Activated CD8-positive, alpha-beta T cell treated with anti-CD3 and anti-CD28 coated beads for 36 hours (primary cell): ENCODE results near the gene RNF223. TPM values are rescaled to one million over a fixed set of nuclear protein-coding genes. Genes with fewer than 3 reads are reported as not detected.
A peak's percentile ranks its signal among the peaks of the same experiment; 100 is the strongest.

Source experiments
- ATAC-seq: fragments of 200-7000 bp; cut with Tn5 transposase; one replicate; pipeline ENCODE4 v1.10.0; 2021; ENCODE audit warnings: mild to moderate bottlenecking, moderate library complexity
- CTCF ChIA-PET: fragments of 350-600 bp; sonication (Branson Sonifier 250); formaldehyde crosslinking; loops from one replicate; lab custom pipeline; 2021; ENCODE audit warnings: antibody characterized with exemption; lab: Charles Lee
- POLR2A ChIA-PET: fragments of 350-600 bp; sonication (Branson Sonifier 250); formaldehyde crosslinking; loops from one replicate; lab custom pipeline; 2021; ENCODE audit warnings: antibody characterized with exemption; lab: Charles Lee
- DNase-seq: peaks from one replicate; pipeline ENCODE4 v3.0.0-alpha.2; 2020
- H3K27ac Mint-ChIP-seq: one replicate; pipeline ENCODE4 v1.8.0; 2021; ENCODE audit warnings: mild to moderate bottlenecking, mixed read lengths
- H3K27me3 Mint-ChIP-seq: one replicate; pipeline ENCODE4 v1.8.0; 2021; ENCODE audit warnings: mixed read lengths
- H3K36me3 Mint-ChIP-seq: one replicate; pipeline ENCODE4 v1.8.0; 2021; ENCODE audit warnings: low read depth, mixed read lengths
- H3K4me1 Mint-ChIP-seq: one replicate; pipeline ENCODE4 v1.8.0; 2021; ENCODE audit warnings: low read depth, mixed read lengths
- H3K4me3 Mint-ChIP-seq: one replicate; pipeline ENCODE4 v1.8.0; 2021; ENCODE audit warnings: mild to moderate bottlenecking, moderate library complexity, mixed read lengths
- H3K9me3 Mint-ChIP-seq: one replicate; pipeline ENCODE4 v1.8.0; 2021; ENCODE audit warnings: mixed read lengths
- CTCF ChIP-seq: fragments of 200-600 bp; IDR thresholded peaks from one replicate; pipeline ENCODE4 v1.8.0; 2022; ENCODE audit warnings: antibody characterized with exemption, mild to moderate bottlenecking
- intact Hi-C: fragments of 100-400 bp; cut with micrococcal nuclease; formaldehyde crosslinking; loops from one replicate; pipeline ENCODE4 v1.10.0; 2022
- total RNA-seq, 2 experiments: library from RNA; stranded (reverse); gene quantifications; one replicate each; pipeline ENCODE4 v1.2.3, GENCODE V29; 2021

Gene RNF223
- total RNA-seq, 2 experiments from 2014 or later, result not detected

- Mint-ChIP-seq H3K27ac (no peak overlapping the region), H3K27me3 (peaks cover 18% of the 10 kb centered on the region), H3K9me3 (peaks cover 2% of the 10 kb centered on the region), H3K4me1 (peaks cover 15% of the 10 kb centered on the region), H3K36me3 (peaks cover 9% of the 10 kb centered on the region), H3K4me3 (no peak overlapping the region)
- TF ChIP-seq CTCF, result no peak
- intact Hi-C loops, result no loop called here
- ChIA-PET CTCF (interaction anchor here (1.3 kb wide), 1 partner anchor 22 kb away, joined by 6 read pairs; no protein-coding TSS in a partner anchor), POLR2A (no interaction called here)
- DNase-seq, result no peak
- ATAC-seq, result no peak
These were observed 32.2 kb downstream of the RNF223 start for GRCh38 chr1:1041873-1042272.

DNA sequence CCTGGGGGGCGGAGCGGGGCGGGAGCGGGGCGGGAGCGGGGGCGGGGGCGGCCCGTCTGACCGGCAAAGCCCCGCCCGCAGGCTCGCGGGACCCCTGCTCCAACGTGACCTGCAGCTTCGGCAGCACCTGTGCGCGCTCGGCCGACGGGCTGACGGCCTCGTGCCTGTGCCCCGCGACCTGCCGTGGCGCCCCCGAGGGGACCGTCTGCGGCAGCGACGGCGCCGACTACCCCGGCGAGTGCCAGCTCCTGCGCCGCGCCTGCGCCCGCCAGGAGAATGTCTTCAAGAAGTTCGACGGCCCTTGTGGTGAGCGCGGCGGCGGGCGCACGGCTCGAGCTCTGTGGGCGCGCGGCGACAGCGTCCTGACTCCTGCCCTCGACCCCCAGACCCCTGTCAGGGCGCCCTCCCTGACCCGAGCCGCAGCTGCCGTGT lies 33.0 kb downstream of the RNF223 start:
- no peak overlapping the region for H3K4me3 Mint-ChIP-seq
- H3K9me3 Mint-ChIP-seq, result peaks cover 2% of the 10 kb centered on the region
- CTCF ChIA-PET, result interaction anchor here (1.3 to 2.1 kb wide), 4 partner anchors 18 to 82 kb away, joined by 4 to 9 read pairs (median 5); no protein-coding TSS in a partner anchor
- H3K36me3 Mint-ChIP-seq, result peaks cover 9% of the 10 kb centered on the region
- ATAC-seq (peak; percentile 13), DNase-seq (no peak)
- peaks cover 15% of the 10 kb centered on the region for H3K4me1 Mint-ChIP-seq
- peaks cover 22% of the 10 kb centered on the region for H3K27me3 Mint-ChIP-seq
- POLR2A ChIA-PET, result interaction anchor here (0.6 to 4.7 kb wide), 7 partner anchors 10 to 374 kb away, joined by 3 to 30 read pairs (median 3); no protein-coding TSS in a partner anchor
- intact Hi-C loops, result no loop called here
- no peak for TF ChIP-seq CTCF
- H3K27ac Mint-ChIP-seq, result no peak overlapping the region

GRCh38 chr1:1040004-1040991 lies 33.8 kb downstream of the RNF223 start:
- ChIA-PET CTCF (interaction anchor here (1.1 to 3.6 kb wide), 7 partner anchors 19 to 252 kb away, joined by 3 to 21 read pairs (median 4); no protein-coding TSS in a partner anchor), POLR2A (interaction anchor here (0.6 to 4.7 kb wide), 8 partner anchors 8 to 375 kb away, joined by 3 to 30 read pairs (median 3); no protein-coding TSS in a partner anchor)
- peak; percentile 85 for DNase-seq
- Mint-ChIP-seq H3K27me3 (peaks cover 26% of the 10 kb centered on the region), H3K36me3 (peaks cover 9% of the 10 kb centered on the region), H3K27ac (no peak overlapping the region), H3K4me1 (peaks cover 19% of the 10 kb centered on the region), H3K9me3 (peaks cover 2% of the 10 kb centered on the region), H3K4me3 (peak overlapping the region; percentile 57)
- no peak for TF ChIP-seq CTCF
- ATAC-seq, result peak; percentile 88
- intact Hi-C loops, result no loop called here

- ATAC-seq, result peak; percentile 38
These were observed 34.8 kb downstream of the RNF223 start for GRCh38 chr1:1039145-1039910.

More at GRCh38 chr1:1039145-1039910, 34.8 kb downstream of the RNF223 start:
- Mint-ChIP-seq H3K4me3 (peak overlapping the region; percentile 57), H3K4me1 (peaks cover 19% of the 10 kb centered on the region), H3K27me3 (peaks cover 26% of the 10 kb centered on the region), H3K9me3 (peaks cover 2% of the 10 kb centered on the region), H3K36me3 (peaks cover 6% of the 10 kb centered on the region), H3K27ac (peak overlapping the region; percentile 16)
- DNase-seq, result peak; percentile 72
- intact Hi-C loops, result no loop called here
- TF ChIP-seq CTCF, result no peak
- ChIA-PET CTCF (interaction anchor here (0.7 to 3.6 kb wide), 9 partner anchors 20 to 253 kb away, joined by 3 to 21 read pairs (median 3); no protein-coding TSS in a partner anchor), POLR2A (interaction anchor here (0.7 to 4.7 kb wide), 6 partner anchors 7 to 33 kb away, joined by 3 to 30 read pairs (median 4); partner anchors contain the start of gene ISG15)
